H9 (cell line): ENCODE data around the gene ARSG. TPM values are rescaled to one million over a fixed set of nuclear protein-coding genes. Genes with fewer than 3 reads are reported as not detected.

Source experiments
- DNase-seq: peaks from one replicate; pipeline ENCODE4 v3.0.0-alpha.2; 2017
- H2AFZ ChIP-seq: one replicate; pipeline ENCODE4 v1.6.1; 2013; ENCODE audit warnings: mild to moderate bottlenecking, low read length, control low read depth, moderate library complexity
- H2AK5ac ChIP-seq: 2 replicates; pipeline ENCODE4 v1.6.1; 2013; ENCODE audit warnings: low read length, control low read depth, mixed read lengths; ENCODE audit not compliant: insufficient read length
- H2BK120ac ChIP-seq: one replicate; pipeline ENCODE4 v1.6.1; 2013; ENCODE audit warnings: low read depth, mild to moderate bottlenecking, low read length, control low read depth, inconsistent platforms; ENCODE audit not compliant: poor library complexity, severe bottlenecking
- H2BK12ac ChIP-seq: 2 replicates; pipeline ENCODE4 v1.6.1; 2013; ENCODE audit warnings: low read length, control low read depth, mixed read lengths, low read depth; ENCODE audit not compliant: insufficient read length
- H2BK15ac ChIP-seq: 2 replicates; pipeline ENCODE4 v1.6.1; 2013; ENCODE audit warnings: low read depth, low read length, control low read depth
- H2BK20ac ChIP-seq: one replicate; pipeline ENCODE4 v1.6.1; 2013; ENCODE audit warnings: low read depth, mild to moderate bottlenecking, low read length, control low read depth, inconsistent platforms; ENCODE audit not compliant: poor library complexity, severe bottlenecking
- H2BK5ac ChIP-seq: 2 replicates; pipeline ENCODE4 v1.6.1; 2013; ENCODE audit warnings: low read length, control low read depth, mixed read lengths; ENCODE audit not compliant: insufficient read length
- H3K14ac ChIP-seq: 2 replicates; pipeline ENCODE4 v1.6.1; 2013; ENCODE audit warnings: low read length, control low read depth; ENCODE audit not compliant: insufficient read depth
- H3K18ac ChIP-seq: 2 replicates; pipeline ENCODE4 v1.6.1; 2013; ENCODE audit warnings: low read depth, mild to moderate bottlenecking, mixed read lengths, low read length, control low read depth; ENCODE audit not compliant: insufficient read length
- H3K23ac ChIP-seq: 2 replicates; pipeline ENCODE4 v1.6.1; 2013; ENCODE audit warnings: low read length, control low read depth, mixed read lengths, low read depth; ENCODE audit not compliant: insufficient read length
- H3K23me2 ChIP-seq: 2 replicates; pipeline ENCODE4 v1.6.1; 2013; ENCODE audit warnings: low read depth, mild to moderate bottlenecking, mixed read lengths, low read length, control low read depth; ENCODE audit not compliant: insufficient read length, poor library complexity, severe bottlenecking
- H3K27ac ChIP-seq: 2 replicates; pipeline ENCODE4 v1.5.1; 2013; ENCODE audit warnings: low read length, control low read depth, mixed read lengths, low read depth; ENCODE audit not compliant: insufficient read length
- H3K27me3 ChIP-seq: 2 replicates; pipeline ENCODE4 v1.6.1; 2013; ENCODE audit warnings: low read length, control low read depth, inconsistent platforms; ENCODE audit not compliant: insufficient read depth
- H3K4ac ChIP-seq: 2 replicates; pipeline ENCODE4 v1.6.1; 2013; ENCODE audit warnings: low read depth, mild to moderate bottlenecking, control low read depth, inconsistent platforms, low read length, moderate library complexity
- H3K4me1 ChIP-seq: 2 replicates; pipeline ENCODE4 v1.6.1; 2013; ENCODE audit warnings: low read length, control low read depth, inconsistent platforms; ENCODE audit not compliant: insufficient read depth
- H3K4me2 ChIP-seq: 2 replicates; pipeline ENCODE4 v1.6.1; 2013; ENCODE audit warnings: low read length, control low read depth, mixed read lengths; ENCODE audit not compliant: insufficient read length, insufficient read depth
- H3K56ac ChIP-seq: 2 replicates; pipeline ENCODE4 v1.6.1; 2013; ENCODE audit warnings: low read depth, mild to moderate bottlenecking, mixed read lengths, low read length, control low read depth; ENCODE audit not compliant: insufficient read length
- H3K79me1 ChIP-seq: 2 replicates; pipeline ENCODE4 v1.6.1; 2013; ENCODE audit warnings: low read depth, mild to moderate bottlenecking, moderate library complexity, low read length, control low read depth, inconsistent platforms; ENCODE audit not compliant: insufficient read depth, poor library complexity, severe bottlenecking
- H3K79me2 ChIP-seq: 2 replicates; pipeline ENCODE4 v1.6.1; 2013; ENCODE audit warnings: low read length, control low read depth, inconsistent platforms; ENCODE audit not compliant: insufficient read depth
- H3K9ac ChIP-seq: 2 replicates; pipeline ENCODE4 v1.6.1; 2013; ENCODE audit warnings: low read length, control low read depth, mixed read lengths; ENCODE audit not compliant: insufficient read length; ENCODE audit errors: extremely low read depth
- H3K9me3 ChIP-seq: one replicate; pipeline ENCODE4 v1.6.1; 2013; ENCODE audit warnings: low read depth, low read length, inconsistent platforms; ENCODE audit not compliant: control insufficient read depth
- H3T11ph ChIP-seq: one replicate; pipeline ENCODE4 v1.6.1; 2013; ENCODE audit warnings: mild to moderate bottlenecking, low read length, control low read depth, inconsistent platforms
- H4K20me1 ChIP-seq: one replicate; pipeline ENCODE4 v1.6.1; 2013; ENCODE audit not compliant: control insufficient read depth, insufficient read length, insufficient read depth
- H4K5ac ChIP-seq: 2 replicates; pipeline ENCODE4 v1.6.1; 2013; ENCODE audit warnings: low read depth, mild to moderate bottlenecking, mixed read lengths, low read length, control low read depth; ENCODE audit not compliant: insufficient read length
- H4K8ac ChIP-seq: replicated peaks from 2 replicates; pipeline ENCODE4 v1.6.1; 2013; ENCODE audit warnings: low read length, control low read depth, mixed read lengths, low read depth; ENCODE audit not compliant: insufficient read length
- H4K91ac ChIP-seq: 2 replicates; pipeline ENCODE4 v1.6.1; 2013; ENCODE audit warnings: low read depth, mild to moderate bottlenecking, moderate library complexity, mixed read lengths, low read length, control low read depth; ENCODE audit not compliant: insufficient read length
- H3K27ac Mint-ChIP-seq, 3 experiments: 2 replicates in 2 of 3; 3 replicates in 1 of 3; pipeline ENCODE4 v1.8.0; 2020 to 2021; ENCODE audit warnings: mixed read lengths in 3 of 3, mild to moderate bottlenecking in 1 of 3, moderate library complexity in 1 of 3
- H3K27me3 Mint-ChIP-seq: 2 replicates; pipeline ENCODE4 v1.8.0; 2021; ENCODE audit warnings: low read depth, mild to moderate bottlenecking, moderate library complexity, mixed read lengths
- H3K36me3 Mint-ChIP-seq, 3 experiments: 2 replicates in 2 of 3; 3 replicates in 1 of 3; pipeline ENCODE4 v1.8.0; 2020 to 2021; ENCODE audit warnings: low read depth in 3 of 3, mixed read lengths in 3 of 3; ENCODE audit not compliant: insufficient read depth in 1 of 3
- H3K4me1 Mint-ChIP-seq, 2 experiments: 2 replicates each; pipeline ENCODE4 v1.8.0; 2020; ENCODE audit warnings: mixed read lengths in 2 of 2
- H3K4me3 Mint-ChIP-seq, 2 experiments: 2 replicates in 1 of 2; 3 replicates in 1 of 2; pipeline ENCODE4 v1.8.0; 2020 to 2021; ENCODE audit warnings: mild to moderate bottlenecking in 2 of 2, mixed read lengths in 2 of 2, moderate library complexity in 1 of 2
- H3K9me3 Mint-ChIP-seq, 2 experiments: 2 replicates in 1 of 2; 3 replicates in 1 of 2; pipeline ENCODE4 v1.8.0; 2020; ENCODE audit warnings: mild to moderate bottlenecking in 2 of 2, mixed read lengths in 2 of 2, moderate library complexity in 1 of 2
- WGBS: extraction: QIAGEN DNeasy Blood & Tissue Kit; methylation state at CpG from one replicate; pipeline ENCODE4 v1.1.7; 2013; ENCODE audit warnings: missing lambda C conversion rate, low lambda C conversion rate, mixed read lengths; ENCODE audit not compliant: insufficient read length; ENCODE audit errors: extremely low coverage; 5-methylcytosine and 5-hydroxymethylcytosine counted together
- total RNA-seq: library from RNA; stranded (reverse); gene quantifications from 2 replicates; pipeline ENCODE4 v1.2.1, GENCODE V29; 2021
- TF ChIP-seq, protein P1 (sequence below): fragments of 200-600 bp; sonication (generic); conservative IDR thresholded peaks from 3 replicates; pipeline ENCODE4 v1.8.0; 2021; ENCODE audit warnings: antibody characterized with exemption, mild to moderate bottlenecking

Gene ARSG
- total RNA-seq, 1 experiment from 2014 or later, result 3.6 TPM

GRCh38 chr17:68356520-68356919, 65.2 kb downstream of the ARSG start:
- Histone ChIP-seq H3T11ph (no peak overlapping the region), H3K9me3 (no peaks in the 10 kb centered on the region), H3K27me3 (no peaks in the 10 kb centered on the region), H2BK20ac (no peak overlapping the region), H2BK5ac (no peak overlapping the region), H3K4me1 (peaks cover 4% of the 10 kb centered on the region), H3K23ac (no peak overlapping the region), H4K20me1 (no peaks in the 10 kb centered on the region), H2AK5ac (no peak overlapping the region), H3K27ac (no peak overlapping the region), H3K23me2 (no peaks in the 10 kb centered on the region), H3K4me2 (no peak overlapping the region), H3K79me2 (no peaks in the 10 kb centered on the region), H2BK15ac (no peak overlapping the region), H3K14ac (no peak overlapping the region), H3K18ac (no peak overlapping the region), H2BK120ac (no peak overlapping the region), H3K79me1 (no peaks in the 10 kb centered on the region), H3K56ac (no peak overlapping the region), H3K4ac (no peak overlapping the region), H3K9ac (no peak overlapping the region), H2AFZ (no peak overlapping the region), H2BK12ac (no peak overlapping the region), H4K5ac (no peak overlapping the region), H4K8ac (no peak overlapping the region), H4K91ac (no peak overlapping the region)
- WGBS, result no CpG with 5 or more reads among the region's 8 CpGs
- Mint-ChIP-seq H3K4me1 (peaks cover 17 to 19% of the 10 kb centered on the region in 2 experiments), H3K36me3 (peaks cover 0 to 7% (median 6%) of the 10 kb centered on the region in 3 experiments; a peak in 5 of 7 replicates), H3K4me3 (no peak overlapping the region), H3K27ac (no peak overlapping the region; a peak in 1 of 7 replicates), H3K27me3 (no peaks in the 10 kb centered on the region), H3K9me3 (no peaks in the 10 kb centered on the region; a peak in 1 of 5 replicates)
- no peak for DNase-seq
- TF ChIP-seq, protein P1, sequence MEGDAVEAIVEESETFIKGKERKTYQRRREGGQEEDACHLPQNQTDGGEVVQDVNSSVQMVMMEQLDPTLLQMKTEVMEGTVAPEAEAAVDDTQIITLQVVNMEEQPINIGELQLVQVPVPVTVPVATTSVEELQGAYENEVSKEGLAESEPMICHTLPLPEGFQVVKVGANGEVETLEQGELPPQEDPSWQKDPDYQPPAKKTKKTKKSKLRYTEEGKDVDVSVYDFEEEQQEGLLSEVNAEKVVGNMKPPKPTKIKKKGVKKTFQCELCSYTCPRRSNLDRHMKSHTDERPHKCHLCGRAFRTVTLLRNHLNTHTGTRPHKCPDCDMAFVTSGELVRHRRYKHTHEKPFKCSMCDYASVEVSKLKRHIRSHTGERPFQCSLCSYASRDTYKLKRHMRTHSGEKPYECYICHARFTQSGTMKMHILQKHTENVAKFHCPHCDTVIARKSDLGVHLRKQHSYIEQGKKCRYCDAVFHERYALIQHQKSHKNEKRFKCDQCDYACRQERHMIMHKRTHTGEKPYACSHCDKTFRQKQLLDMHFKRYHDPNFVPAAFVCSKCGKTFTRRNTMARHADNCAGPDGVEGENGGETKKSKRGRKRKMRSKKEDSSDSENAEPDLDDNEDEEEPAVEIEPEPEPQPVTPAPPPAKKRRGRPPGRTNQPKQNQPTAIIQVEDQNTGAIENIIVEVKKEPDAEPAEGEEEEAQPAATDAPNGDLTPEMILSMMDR, result no peak
